CD14-positive monocyte (primary cell): Measurements from ENCODE around the gene SSTR4. TPM values are rescaled to one million over a fixed set of nuclear protein-coding genes. Genes with fewer than 3 reads are reported as not detected.
A peak's percentile ranks its signal among the peaks of the same experiment; 100 is the strongest.

ENCODE experiments used
- DNase-seq, 3 donors: peaks; one replicate each; pipeline ENCODE4 v3.0.0-alpha.2; 2011 to 2022
- H2AFZ ChIP-seq: 2 replicates; pipeline ENCODE4 v1.6.0; 2012; ENCODE audit warnings: mild to moderate bottlenecking, low read depth, low read length, inconsistent platforms; ENCODE audit not compliant: insufficient read depth, poor library complexity, severe bottlenecking
- H3K27ac ChIP-seq, 2 donors: 1 replicate in 1 of 2; 2 replicates in 1 of 2; pipeline ENCODE4 v1.5.1; 2012 to 2013; ENCODE audit warnings: low read length in 2 of 2, control low read depth in 1 of 2, inconsistent platforms in 1 of 2, low read depth in 1 of 2, mild to moderate bottlenecking in 1 of 2
- H3K27me3 ChIP-seq, 2 donors: one replicate each; pipeline versions ENCODE4 v1.6.0 to v1.6.1; 2011 to 2013; ENCODE audit warnings: low read length in 2 of 2; ENCODE audit not compliant: control insufficient read depth in 2 of 2, insufficient read depth in 2 of 2
- H3K36me3 ChIP-seq, 2 donors: replicated peaks in 1 of 2; 1 replicate in 1 of 2; 2 replicates in 1 of 2; pipeline versions ENCODE4 v1.5.1 to v1.6.1; 2012 to 2013; ENCODE audit warnings: low read length in 2 of 2, control low read depth in 1 of 2, inconsistent platforms in 1 of 2, mild to moderate bottlenecking in 1 of 2; ENCODE audit not compliant: insufficient read depth in 2 of 2, control insufficient read depth in 1 of 2
- H3K4me1 ChIP-seq, 2 donors: 1 replicate in 1 of 2; 2 replicates in 1 of 2; pipeline versions ENCODE4 v1.5.1 to v1.6.1; 2012 to 2013; ENCODE audit warnings: low read length in 2 of 2, control low read depth in 1 of 2, inconsistent platforms in 1 of 2, mild to moderate bottlenecking in 1 of 2, moderate library complexity in 1 of 2; ENCODE audit not compliant: insufficient read depth in 2 of 2, control insufficient read depth in 1 of 2
- H3K4me2 ChIP-seq: replicated peaks from 2 replicates; pipeline ENCODE3; 2012; ENCODE audit warnings: low read length, moderate library complexity, mild to moderate bottlenecking; ENCODE audit not compliant: poor library complexity, severe bottlenecking; ENCODE audit errors: extremely low read depth
- H3K4me3 ChIP-seq, 3 experiments: fragments of 200-600 bp in 1 of 3; sonication (generic) in 1 of 3; replicated peaks in 1 of 3; 1 replicate in 2 of 3; 2 replicates in 1 of 3; pipeline ENCODE4 v1.5.1; 2011 to 2013; ENCODE audit warnings: low read length in 3 of 3, mild to moderate bottlenecking in 3 of 3, control low read depth in 2 of 3, low read depth in 2 of 3, inconsistent platforms in 1 of 3, moderate library complexity in 1 of 3
- H3K79me2 ChIP-seq: 2 replicates; pipeline ENCODE4 v1.6.0; 2012; ENCODE audit warnings: mild to moderate bottlenecking, control low read depth, inconsistent platforms, low read length, moderate library complexity; ENCODE audit not compliant: insufficient read depth
- H3K9ac ChIP-seq: 2 replicates; pipeline ENCODE4 v1.6.0; 2017; ENCODE audit warnings: low read length, mild to moderate bottlenecking; ENCODE audit not compliant: insufficient read depth, poor library complexity, severe bottlenecking
- H3K9me3 ChIP-seq, 2 donors: replicated peaks in 1 of 2; 1 replicate in 1 of 2; 2 replicates in 1 of 2; pipeline versions ENCODE4 v1.5.1 to v1.6.1; 2012 to 2013; ENCODE audit warnings: low read length in 2 of 2, control low read depth in 1 of 2; ENCODE audit not compliant: control insufficient read depth in 1 of 2, insufficient read depth in 1 of 2
- H4K20me1 ChIP-seq: 2 replicates; pipeline ENCODE4 v1.6.0; 2012; ENCODE audit warnings: mild to moderate bottlenecking, low read length, control low read depth, moderate library complexity; ENCODE audit not compliant: insufficient read depth
- H3K27ac Mint-ChIP-seq, 7 donors: one replicate each; pipeline ENCODE4 v1.8.0; 2020; ENCODE audit warnings: mild to moderate bottlenecking in 7 of 7, mixed read lengths in 7 of 7, moderate library complexity in 6 of 7, inconsistent platforms in 2 of 7
- H3K27me3 Mint-ChIP-seq, 3 donors: one replicate each; pipeline ENCODE4 v1.8.0; 2021 to 2022; ENCODE audit warnings: low read depth in 3 of 3, mild to moderate bottlenecking in 3 of 3, mixed read lengths in 3 of 3, moderate library complexity in 3 of 3, inconsistent platforms in 1 of 3
- H3K36me3 Mint-ChIP-seq, 2 donors: one replicate each; pipeline ENCODE4 v1.8.0; 2020; ENCODE audit warnings: mixed read lengths in 2 of 2, inconsistent platforms in 1 of 2, mild to moderate bottlenecking in 1 of 2
- H3K4me1 Mint-ChIP-seq: one replicate; pipeline ENCODE4 v1.8.0; 2020; ENCODE audit warnings: mild to moderate bottlenecking, mixed read lengths
- H3K4me3 Mint-ChIP-seq, 2 donors: one replicate each; pipeline ENCODE4 v1.8.0; 2020; ENCODE audit warnings: mild to moderate bottlenecking in 2 of 2, mixed read lengths in 2 of 2, moderate library complexity in 1 of 2
- H3K9me3 Mint-ChIP-seq, 7 donors: one replicate each; pipeline ENCODE4 v1.8.0; 2020 to 2022; ENCODE audit warnings: mixed read lengths in 7 of 7, mild to moderate bottlenecking in 6 of 7, moderate library complexity in 6 of 7, inconsistent platforms in 2 of 7
- WGBS: methylation state at CpG from one replicate; pipeline ENCODE4 v1.1.5; 2013; ENCODE audit warnings: missing lambda C conversion rate; ENCODE audit not compliant: insufficient coverage; 5-methylcytosine and 5-hydroxymethylcytosine counted together
- intact Hi-C, 2 donors: fragments of 100-400 bp; cut with micrococcal nuclease; formaldehyde crosslinking; loops; one replicate each; pipeline versions ENCODE4 v1.15.0 to v1.15.1; 2023
- polyA plus RNA-seq, 3 donors: library from polyadenylated mRNA; depleted of rRNA in 1 of 3; unstranded in 2 of 3; stranded (reverse) in 1 of 3; fragments of 300-500 nt in 2 of 3; fragments of >200 nt in 1 of 3; fragmentation: Illumina TruSeq in 2 of 3; gene quantifications; 1 replicate in 2 of 3; 2 replicates in 1 of 3; pipeline ENCODE4 v1.2.3, GENCODE V29; 2012 to 2021
- TF ChIP-seq, protein P1 (sequence below): fragments of 200-600 bp; IDR thresholded peaks from one replicate; pipeline ENCODE4 v1.8.0; 2022; ENCODE audit warnings: antibody characterized with exemption, mild to moderate bottlenecking

SSTR4 gene
- polyA plus RNA-seq, 3 donors = not detected

DNA sequence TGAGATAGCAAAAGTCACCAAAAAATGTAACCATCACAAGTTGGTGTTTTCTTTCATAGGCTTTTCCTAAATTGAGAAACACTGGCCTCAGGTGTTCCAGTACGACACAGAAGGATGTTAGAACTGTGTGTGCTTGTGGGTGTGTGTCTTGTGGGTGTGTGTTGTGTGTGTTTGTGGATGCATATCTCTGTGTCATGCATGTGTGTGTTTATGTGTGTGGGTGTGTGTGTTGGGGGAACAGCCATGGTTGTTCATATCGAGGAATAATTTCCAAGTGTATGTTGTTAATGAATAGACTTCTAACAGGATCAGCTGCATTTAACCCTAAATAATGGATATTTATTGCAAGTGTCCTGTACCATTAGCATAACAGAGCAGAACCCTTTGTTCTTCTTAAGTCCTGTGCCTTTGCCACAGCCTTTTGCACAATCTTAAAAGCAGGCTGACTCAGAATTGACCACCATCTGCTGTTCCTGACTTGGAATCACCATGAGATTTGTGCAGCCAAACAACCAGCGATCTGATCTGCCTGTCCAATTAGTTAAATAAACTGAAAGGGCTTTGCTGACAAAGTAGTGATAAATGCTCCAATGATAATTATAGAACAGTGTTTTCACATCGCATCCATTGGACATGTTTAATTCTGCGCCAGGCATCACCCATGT is 43.4 kb downstream of the SSTR4 start:
- peak overlapping the region in 1 of 2 donors; percentile 24 for H3K27ac ChIP-seq
- no peaks in the 10 kb centered on the region for H3K27me3 ChIP-seq
- WGBS = 94% methylated on average over 4 of the region's 5 CpGs
- TF ChIP-seq, protein P1, sequence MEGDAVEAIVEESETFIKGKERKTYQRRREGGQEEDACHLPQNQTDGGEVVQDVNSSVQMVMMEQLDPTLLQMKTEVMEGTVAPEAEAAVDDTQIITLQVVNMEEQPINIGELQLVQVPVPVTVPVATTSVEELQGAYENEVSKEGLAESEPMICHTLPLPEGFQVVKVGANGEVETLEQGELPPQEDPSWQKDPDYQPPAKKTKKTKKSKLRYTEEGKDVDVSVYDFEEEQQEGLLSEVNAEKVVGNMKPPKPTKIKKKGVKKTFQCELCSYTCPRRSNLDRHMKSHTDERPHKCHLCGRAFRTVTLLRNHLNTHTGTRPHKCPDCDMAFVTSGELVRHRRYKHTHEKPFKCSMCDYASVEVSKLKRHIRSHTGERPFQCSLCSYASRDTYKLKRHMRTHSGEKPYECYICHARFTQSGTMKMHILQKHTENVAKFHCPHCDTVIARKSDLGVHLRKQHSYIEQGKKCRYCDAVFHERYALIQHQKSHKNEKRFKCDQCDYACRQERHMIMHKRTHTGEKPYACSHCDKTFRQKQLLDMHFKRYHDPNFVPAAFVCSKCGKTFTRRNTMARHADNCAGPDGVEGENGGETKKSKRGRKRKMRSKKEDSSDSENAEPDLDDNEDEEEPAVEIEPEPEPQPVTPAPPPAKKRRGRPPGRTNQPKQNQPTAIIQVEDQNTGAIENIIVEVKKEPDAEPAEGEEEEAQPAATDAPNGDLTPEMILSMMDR = no peak
- no peaks in the 10 kb centered on the region for H3K9me3 ChIP-seq
- H2AFZ ChIP-seq = no peak overlapping the region
- peaks cover 42 to 49% of the 10 kb centered on the region in 2 donors for H3K4me1 ChIP-seq
- Mint-ChIP-seq H3K36me3 (peaks cover 82 to 88% of the 10 kb centered on the region in 2 donors), H3K4me1 (peaks cover 63% of the 10 kb centered on the region), H3K9me3 (no peaks in the 10 kb centered on the region), H3K27ac (peak overlapping the region in 1 of 7 donors; percentile 86), H3K27me3 (peaks cover 0 to 3% (median 1%) of the 10 kb centered on the region in 3 donors), H3K4me3 (no peak overlapping the region)
- peaks cover 64% of the 10 kb centered on the region for H3K79me2 ChIP-seq
- H3K36me3 ChIP-seq = peaks cover 39 to 72% of the 10 kb centered on the region in 2 donors
- H4K20me1 ChIP-seq = peaks cover 63% of the 10 kb centered on the region
- no peak overlapping the region for H3K4me3 ChIP-seq
- no peak overlapping the region for H3K4me2 ChIP-seq
- intact Hi-C loops = no loop called here
- peak in 2 of 3 donors; percentile 36 to 42 for DNase-seq
- no peak overlapping the region for H3K9ac ChIP-seq

DNA sequence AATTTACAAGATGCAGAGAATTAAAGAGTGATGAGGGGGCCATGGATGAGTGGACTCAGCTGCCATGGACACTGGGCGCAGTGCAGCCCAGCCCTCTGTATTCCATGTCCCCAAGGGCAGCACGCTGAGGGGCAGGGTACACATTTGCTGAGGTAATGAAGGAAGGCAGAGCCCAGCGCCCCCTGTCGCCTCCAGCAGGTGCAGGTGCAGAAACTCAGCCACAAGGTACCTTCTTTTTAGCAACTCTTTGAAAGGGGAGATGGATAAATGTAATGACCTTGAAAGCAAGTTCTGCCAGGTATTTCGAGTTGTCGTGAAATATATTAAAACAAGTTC is 43.9 kb downstream of the SSTR4 start:
- no peak overlapping the region for H3K4me3 ChIP-seq
- Mint-ChIP-seq H3K4me3 (no peak overlapping the region), H3K27ac (peak overlapping the region in 2 of 7 donors; percentile 32 to 61), H3K27me3 (peaks cover 0 to 3% (median 1%) of the 10 kb centered on the region in 3 donors), H3K4me1 (peaks cover 63% of the 10 kb centered on the region), H3K36me3 (peaks cover 85 to 91% of the 10 kb centered on the region in 2 donors), H3K9me3 (no peaks in the 10 kb centered on the region)
- peaks cover 69% of the 10 kb centered on the region for H3K79me2 ChIP-seq
- H2AFZ ChIP-seq = no peak overlapping the region
- H3K4me1 ChIP-seq = peaks cover 42 to 54% of the 10 kb centered on the region in 2 donors
- H3K9ac ChIP-seq = no peak overlapping the region
- TF ChIP-seq, protein P1 = no peak
- H4K20me1 ChIP-seq = peaks cover 64% of the 10 kb centered on the region
- H3K9me3 ChIP-seq = no peaks in the 10 kb centered on the region
- intact Hi-C loops = no loop called here
- no peak for DNase-seq
- no peaks in the 10 kb centered on the region for H3K27me3 ChIP-seq
- peaks cover 39 to 71% of the 10 kb centered on the region in 2 donors for H3K36me3 ChIP-seq
- H3K4me2 ChIP-seq = no peak overlapping the region
- peak overlapping the region in 1 of 2 donors; percentile 24 for H3K27ac ChIP-seq
- WGBS = 89% methylated on average over 4 of the region's 6 CpGs
